ENCODE measurements around the gene SUGT1.
A peak's percentile ranks its signal among the peaks of the same experiment; 100 is the strongest.

SUGT1 gene

DNA sequence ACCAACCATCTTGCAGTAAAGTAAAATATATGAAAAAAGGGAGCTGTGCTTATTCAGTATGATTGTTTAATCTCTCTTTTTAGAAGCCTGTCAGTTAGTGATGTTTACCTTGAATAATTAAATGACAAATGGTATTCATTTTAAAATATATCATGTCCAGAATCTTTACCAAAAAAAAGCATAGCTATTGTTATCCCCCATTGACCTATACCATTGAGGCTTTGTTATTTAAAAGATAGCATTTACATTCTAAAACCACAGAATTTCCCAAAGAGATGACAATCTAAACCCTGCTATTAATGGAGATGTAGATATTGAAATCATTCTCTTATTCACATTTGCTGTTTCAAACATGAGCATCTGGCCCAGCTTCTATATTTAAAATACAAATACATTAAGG, 84.8 kb downstream of the SUGT1 start:
- Histone ChIP-seq H3K4me1 (peaks cover 0 to 12% (median 9%) of the 10 kb centered on the region in 4 donors), H3K27me3 (peaks cover 8 to 35% of the 10 kb centered on the region in 2 donors), H3K36me3 (no peaks in the 10 kb centered on the region), H3K9me3 (no peaks in the 10 kb centered on the region), H3K4me3 (no peak overlapping the region), H3K27ac (no peak overlapping the region)
- DNase-seq = no peak
- intact Hi-C loops (cut with DNase I; ENCODE audit: low total_unique reads) = no loop called here
- TF ChIP-seq, protein P1, sequence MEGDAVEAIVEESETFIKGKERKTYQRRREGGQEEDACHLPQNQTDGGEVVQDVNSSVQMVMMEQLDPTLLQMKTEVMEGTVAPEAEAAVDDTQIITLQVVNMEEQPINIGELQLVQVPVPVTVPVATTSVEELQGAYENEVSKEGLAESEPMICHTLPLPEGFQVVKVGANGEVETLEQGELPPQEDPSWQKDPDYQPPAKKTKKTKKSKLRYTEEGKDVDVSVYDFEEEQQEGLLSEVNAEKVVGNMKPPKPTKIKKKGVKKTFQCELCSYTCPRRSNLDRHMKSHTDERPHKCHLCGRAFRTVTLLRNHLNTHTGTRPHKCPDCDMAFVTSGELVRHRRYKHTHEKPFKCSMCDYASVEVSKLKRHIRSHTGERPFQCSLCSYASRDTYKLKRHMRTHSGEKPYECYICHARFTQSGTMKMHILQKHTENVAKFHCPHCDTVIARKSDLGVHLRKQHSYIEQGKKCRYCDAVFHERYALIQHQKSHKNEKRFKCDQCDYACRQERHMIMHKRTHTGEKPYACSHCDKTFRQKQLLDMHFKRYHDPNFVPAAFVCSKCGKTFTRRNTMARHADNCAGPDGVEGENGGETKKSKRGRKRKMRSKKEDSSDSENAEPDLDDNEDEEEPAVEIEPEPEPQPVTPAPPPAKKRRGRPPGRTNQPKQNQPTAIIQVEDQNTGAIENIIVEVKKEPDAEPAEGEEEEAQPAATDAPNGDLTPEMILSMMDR (IDR thresholded peaks at IDR 0.05) = no peak

DNA sequence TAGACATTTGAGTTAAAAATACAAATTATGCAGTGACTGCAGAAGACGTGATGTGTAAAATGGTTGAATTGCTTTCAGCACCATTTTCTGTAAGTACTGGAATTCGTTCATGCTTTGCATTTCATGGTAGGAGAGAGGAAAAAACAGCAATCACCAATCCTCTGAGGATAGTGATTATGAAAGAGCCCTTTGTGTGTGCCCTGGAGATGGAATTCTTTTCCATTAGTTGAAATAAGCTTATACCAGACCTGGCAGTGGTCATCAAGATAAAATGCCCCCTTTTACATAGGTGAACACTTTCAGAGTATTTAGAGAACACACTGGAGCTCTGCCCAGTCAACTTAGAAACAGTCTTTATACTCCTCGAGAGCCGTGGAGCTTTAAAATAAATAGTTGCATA, 85.3 kb downstream of the SUGT1 start:
- Histone ChIP-seq H3K4me1 (peaks cover 0 to 12% (median 9%) of the 10 kb centered on the region in 4 donors), H3K36me3 (no peaks in the 10 kb centered on the region), H3K27ac (no peak overlapping the region), H3K4me3 (no peak overlapping the region), H3K9me3 (no peaks in the 10 kb centered on the region), H3K27me3 (peaks cover 8 to 35% of the 10 kb centered on the region in 2 donors)
- TF ChIP-seq, protein P1 (IDR thresholded peaks at IDR 0.05) = no peak
- no peak for DNase-seq
- intact Hi-C loops (cut with DNase I; ENCODE audit: low total_unique reads) = no loop called here

DNA sequence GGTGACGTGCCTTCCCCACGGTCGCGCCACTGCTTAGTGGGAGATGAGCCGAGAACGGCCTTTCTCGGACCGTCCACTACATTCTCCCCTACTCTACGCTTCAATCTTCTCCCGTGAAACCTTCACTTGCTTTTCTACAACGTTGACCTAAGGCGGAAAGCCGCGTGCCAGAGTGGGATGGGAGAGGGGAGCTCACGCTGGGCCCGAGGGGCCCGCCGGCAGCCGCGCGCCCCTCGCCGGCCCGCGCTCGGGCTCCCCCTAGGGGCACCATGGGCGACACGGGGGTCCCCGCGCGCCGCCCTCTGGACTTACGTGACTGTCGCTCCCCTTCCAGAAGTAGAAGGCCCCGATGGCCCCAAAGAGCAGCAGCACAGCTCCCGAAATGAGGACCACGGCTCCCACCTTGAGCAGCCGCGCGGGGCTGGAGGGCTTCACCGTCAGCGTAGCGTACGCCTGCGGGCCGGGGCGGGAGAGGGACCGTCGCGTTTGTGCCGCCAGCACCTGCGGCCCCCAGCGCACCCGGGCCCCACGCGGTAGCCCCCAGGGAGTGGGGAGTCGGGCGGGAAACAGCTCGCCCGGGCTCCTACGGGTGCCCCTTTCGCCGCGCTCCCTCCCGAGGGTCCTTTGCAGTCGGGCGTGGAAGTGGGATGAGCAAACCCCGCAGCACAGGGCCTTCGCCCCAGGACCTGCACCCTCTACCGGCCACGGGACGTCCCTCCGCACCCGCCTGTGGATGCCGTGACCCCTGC, 86.3 kb downstream of the SUGT1 start:
- intact Hi-C loops (cut with DNase I; ENCODE audit: low total_unique reads) = no loop called here
- no peaks in the 10 kb centered on the region for H3K9me3 ChIP-seq
- no peak overlapping the region for H3K27ac ChIP-seq
- TF ChIP-seq, protein P1 (IDR thresholded peaks at IDR 0.05) = peak; percentile 6
- H3K4me3 ChIP-seq = peak overlapping the region; percentile 18 to 37
- peaks cover 0 to 12% (median 9%) of the 10 kb centered on the region in 4 donors for H3K4me1 ChIP-seq
- H3K36me3 ChIP-seq = no peaks in the 10 kb centered on the region
- H3K27me3 ChIP-seq = peaks cover 8 to 35% of the 10 kb centered on the region in 2 donors
- no peak for DNase-seq

DNA sequence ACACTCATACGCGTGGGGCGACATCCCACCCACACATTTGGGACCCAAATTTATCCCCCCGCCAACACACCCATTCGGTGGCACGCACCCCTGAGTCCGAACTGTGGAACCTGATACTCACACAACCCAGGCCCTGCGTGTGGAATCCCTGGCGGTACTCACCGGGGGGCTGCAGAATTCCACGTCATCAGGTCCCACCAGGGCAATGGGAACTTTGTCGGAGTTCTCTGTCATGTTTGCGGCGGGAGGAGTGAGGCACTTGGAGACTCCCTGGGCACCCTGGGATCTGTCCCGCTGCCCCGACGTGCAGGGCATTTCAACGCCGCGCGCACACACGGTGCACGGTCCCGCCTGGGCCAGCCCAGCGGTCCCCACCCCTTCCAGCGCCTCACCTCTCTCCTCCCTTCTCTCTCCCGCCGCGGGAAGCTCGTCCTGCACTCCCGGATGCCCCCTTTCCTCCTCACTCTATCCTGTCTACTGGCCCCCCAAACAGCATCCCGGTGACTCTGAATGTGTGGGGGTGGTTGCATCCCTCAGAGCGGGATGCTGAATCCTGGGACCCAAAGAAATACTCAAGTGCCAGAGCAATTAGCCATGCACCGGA, 86.9 kb downstream of the SUGT1 start, which contains the start of gene CNMD:
TSS of gene CNMD (minus strand) at position 353 of the 604 bp plus-strand sequence. CDS start at position 234, 119 bp downstream.
- Histone ChIP-seq H3K27me3 (peaks cover 8 to 35% of the 10 kb centered on the region in 2 donors), H3K4me3 (peak within 1 kb of the TSS; percentile 18 to 37), H3K27ac (no peak within 1 kb of the TSS), H3K36me3 (no peaks in the 10 kb centered on the region), H3K4me1 (peaks cover 0 to 12% (median 9%) of the 10 kb centered on the region in 4 donors), H3K9me3 (no peaks in the 10 kb centered on the region)
- TF ChIP-seq, protein P1 (IDR thresholded peaks at IDR 0.05) = no peak
- intact Hi-C loops (cut with DNase I; ENCODE audit: low total_unique reads) = no loop called here
- DNase-seq = no peak

DNA sequence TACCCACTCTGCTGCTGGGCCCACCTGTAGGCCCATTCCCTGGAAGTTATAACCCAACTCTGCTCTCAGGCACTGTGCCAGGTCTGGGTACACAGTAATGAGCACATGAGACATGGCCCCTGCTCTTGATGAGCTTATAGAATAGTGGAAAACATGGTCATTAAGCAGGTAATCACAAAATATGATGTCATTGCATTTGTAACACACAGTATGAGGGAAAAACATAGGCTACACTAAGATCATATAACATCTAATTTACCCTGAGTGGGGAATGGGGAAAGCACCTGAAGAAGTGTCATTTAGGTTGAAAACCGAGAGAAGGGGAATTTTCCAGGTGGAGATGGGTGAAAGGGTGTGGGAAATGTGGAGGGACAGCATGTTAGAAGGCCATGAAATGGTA, 90.9 kb downstream of the SUGT1 start:
- no peaks in the 10 kb centered on the region for H3K9me3 ChIP-seq
- peaks cover 8 to 23% of the 10 kb centered on the region in 2 donors for H3K27me3 ChIP-seq
- TF ChIP-seq, protein P1 (IDR thresholded peaks at IDR 0.05) = no peak
- H3K36me3 ChIP-seq = no peaks in the 10 kb centered on the region
- no peak overlapping the region for H3K4me3 ChIP-seq
- no peak overlapping the region for H3K27ac ChIP-seq
- intact Hi-C loops (cut with DNase I; ENCODE audit: low total_unique reads) = no loop called here
- peaks cover 0 to 10% (median 8%) of the 10 kb centered on the region in 4 donors for H3K4me1 ChIP-seq
- no peak for DNase-seq
